Coronary artery (tissue), 2 donors: Measurements from ENCODE around the gene AK8.

Experiments used
- DNase-seq: peaks from one replicate; pipeline ENCODE4 v3.0.0-alpha.2; 2017; ENCODE audit warnings: low spot score
- H3K27ac ChIP-seq, 2 donors: fragments of 200-600 bp; sonication (generic); one replicate each; pipeline ENCODE4 v1.5.1; 2016 to 2019
- H3K4me3 ChIP-seq: fragments of 200-600 bp; sonication (generic); 2 replicates; pipeline ENCODE4 v1.5.1; 2016; ENCODE audit warnings: mild to moderate bottlenecking, moderate library complexity
- TF ChIP-seq, protein P1 (sequence below): fragments of 200-600 bp; sonication (generic); IDR thresholded peaks from one replicate; pipeline ENCODE4 v1.5.1; 2019; ENCODE audit warnings: antibody characterized with exemption

AK8 gene

DNA sequence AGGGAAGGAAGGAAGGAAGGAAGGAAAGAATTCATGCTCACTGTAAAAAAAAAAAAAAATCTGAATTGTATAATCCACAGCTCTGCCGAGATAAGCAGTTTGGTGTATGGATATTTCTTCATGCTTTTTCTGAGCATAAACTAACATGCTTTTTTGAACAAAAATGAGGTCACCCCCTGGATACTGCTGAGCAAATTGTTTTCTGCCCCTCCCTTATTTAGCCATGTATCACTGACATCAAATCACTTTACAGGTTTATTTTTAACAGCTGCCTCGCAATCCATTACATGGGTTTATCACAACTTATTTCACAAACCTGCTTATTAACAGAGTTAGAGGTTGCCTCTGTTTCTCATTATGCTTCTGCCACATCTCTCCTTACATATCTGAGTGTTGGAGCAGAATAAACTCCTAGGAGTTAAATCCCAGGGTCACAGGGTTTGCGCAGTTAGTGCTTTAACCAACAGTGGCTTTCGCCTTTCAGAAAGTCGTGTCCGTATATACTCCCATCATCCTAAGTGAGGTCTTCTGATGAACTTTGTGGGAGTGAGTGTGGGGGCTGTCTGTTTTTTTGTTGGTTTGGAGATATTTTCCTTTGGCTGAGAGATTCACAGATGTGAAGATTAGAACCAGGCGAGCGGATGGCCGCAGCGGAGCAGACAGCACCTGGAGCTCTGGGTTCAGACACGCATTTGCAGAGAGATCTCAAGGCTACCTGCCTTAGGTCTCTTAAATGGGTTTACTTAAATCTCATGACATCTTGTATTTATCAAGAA, 57.7 kb downstream of the AK8 start:
- DNase-seq, result no peak
- Histone ChIP-seq H3K27ac (no peak overlapping the region), H3K4me3 (no peak overlapping the region)
- TF ChIP-seq, protein P1, sequence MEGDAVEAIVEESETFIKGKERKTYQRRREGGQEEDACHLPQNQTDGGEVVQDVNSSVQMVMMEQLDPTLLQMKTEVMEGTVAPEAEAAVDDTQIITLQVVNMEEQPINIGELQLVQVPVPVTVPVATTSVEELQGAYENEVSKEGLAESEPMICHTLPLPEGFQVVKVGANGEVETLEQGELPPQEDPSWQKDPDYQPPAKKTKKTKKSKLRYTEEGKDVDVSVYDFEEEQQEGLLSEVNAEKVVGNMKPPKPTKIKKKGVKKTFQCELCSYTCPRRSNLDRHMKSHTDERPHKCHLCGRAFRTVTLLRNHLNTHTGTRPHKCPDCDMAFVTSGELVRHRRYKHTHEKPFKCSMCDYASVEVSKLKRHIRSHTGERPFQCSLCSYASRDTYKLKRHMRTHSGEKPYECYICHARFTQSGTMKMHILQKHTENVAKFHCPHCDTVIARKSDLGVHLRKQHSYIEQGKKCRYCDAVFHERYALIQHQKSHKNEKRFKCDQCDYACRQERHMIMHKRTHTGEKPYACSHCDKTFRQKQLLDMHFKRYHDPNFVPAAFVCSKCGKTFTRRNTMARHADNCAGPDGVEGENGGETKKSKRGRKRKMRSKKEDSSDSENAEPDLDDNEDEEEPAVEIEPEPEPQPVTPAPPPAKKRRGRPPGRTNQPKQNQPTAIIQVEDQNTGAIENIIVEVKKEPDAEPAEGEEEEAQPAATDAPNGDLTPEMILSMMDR, result no peak

DNA sequence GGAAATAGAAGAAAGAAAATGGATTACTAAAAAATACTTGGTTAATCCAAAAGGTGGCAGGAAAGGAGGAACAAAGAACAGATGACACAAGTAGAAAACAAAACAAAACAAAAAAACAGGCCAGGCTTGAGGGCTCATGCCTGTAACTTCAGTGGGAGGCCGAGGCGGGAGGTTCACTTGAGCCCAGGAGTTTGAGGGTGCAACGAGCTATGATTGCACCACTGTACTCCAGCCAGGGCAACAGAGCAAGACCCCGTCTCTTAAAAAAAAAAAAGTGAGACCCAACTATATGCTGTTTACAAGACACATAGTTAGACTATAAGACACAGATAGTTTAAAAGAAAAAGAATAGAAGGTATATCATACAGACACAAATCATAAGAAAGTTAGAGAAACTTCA, 59.5 kb downstream of the AK8 start:
- Histone ChIP-seq H3K4me3 (no peak overlapping the region), H3K27ac (no peak overlapping the region)
- TF ChIP-seq, protein P1, result no peak
- DNase-seq, result no peak

DNA sequence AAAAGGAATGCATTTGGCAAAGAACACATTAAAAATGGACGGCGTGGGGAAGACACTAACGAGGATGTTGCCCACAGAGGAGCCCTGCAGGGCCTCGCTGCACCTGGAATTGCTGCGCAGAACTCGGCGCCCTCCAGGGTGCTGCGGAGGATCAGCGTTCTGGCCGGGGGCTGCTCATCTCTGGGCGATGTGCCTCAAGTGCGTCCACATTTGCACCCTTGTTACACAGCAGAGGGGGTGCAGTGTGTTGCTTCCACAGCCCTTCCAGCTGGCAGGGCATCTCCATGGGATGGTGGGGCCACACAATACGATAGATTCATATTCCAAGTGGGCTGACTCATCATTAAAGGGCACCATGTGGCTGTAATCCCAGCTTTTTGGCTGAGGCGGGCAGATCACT, 63.1 kb downstream of the AK8 start:
- H3K27ac ChIP-seq, result no peak overlapping the region
- TF ChIP-seq, protein P1, result no peak
- no peak overlapping the region for H3K4me3 ChIP-seq
- no peak for DNase-seq

DNA sequence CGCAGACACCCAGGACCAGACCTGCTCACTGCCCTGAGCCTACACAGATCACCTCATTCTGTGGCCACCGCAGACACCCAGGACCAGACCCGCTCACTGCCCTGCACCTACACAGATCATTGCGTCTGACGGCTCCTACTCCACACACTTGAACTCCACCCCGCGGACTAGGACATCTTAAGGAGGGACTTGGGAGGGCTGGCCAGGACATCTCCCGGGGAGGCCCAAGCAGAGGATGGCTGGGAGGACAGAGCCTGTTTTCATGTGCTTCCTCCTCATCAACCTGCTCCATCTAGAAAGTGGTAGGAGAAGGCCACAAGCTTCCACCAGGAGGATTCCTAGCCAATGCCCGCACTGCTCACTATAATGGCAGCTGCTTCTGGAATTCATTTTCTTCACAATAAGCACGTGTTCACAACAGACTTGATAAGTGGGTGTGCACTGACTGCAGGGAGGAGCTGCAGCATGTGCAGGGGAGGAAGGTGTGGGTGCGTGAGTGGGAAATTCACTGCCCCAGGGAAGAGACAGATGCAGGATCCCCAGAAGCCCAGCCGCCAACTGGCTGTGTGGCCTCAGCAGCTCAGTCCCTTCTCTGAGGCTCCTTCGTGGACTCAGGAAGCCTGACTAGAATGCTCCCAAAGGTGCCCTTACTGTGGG, 64.8 kb downstream of the AK8 start:
- no peak overlapping the region for H3K4me3 ChIP-seq
- H3K27ac ChIP-seq, result no peak overlapping the region
- TF ChIP-seq, protein P1, result no peak
- DNase-seq, result no peak

DNA sequence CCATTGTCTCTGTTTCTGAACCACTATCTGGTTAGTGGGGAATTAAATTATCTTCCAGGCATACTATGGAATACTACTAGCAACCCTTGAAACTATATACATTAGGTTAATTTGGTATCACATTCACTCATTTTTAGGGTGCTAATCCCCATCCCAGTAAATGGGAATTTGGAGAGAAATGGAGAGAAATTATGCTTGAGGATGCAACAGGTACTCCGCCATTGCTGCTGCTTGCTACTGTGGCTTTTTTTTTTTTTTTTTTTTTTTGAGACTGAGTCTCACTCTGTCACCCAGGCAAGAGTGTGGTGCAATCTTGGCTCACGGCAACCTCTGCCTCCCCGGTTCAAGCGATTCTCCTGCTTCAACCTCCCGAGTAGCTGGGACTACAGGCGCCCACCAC, 66.1 kb downstream of the AK8 start:
- no peak for DNase-seq
- Histone ChIP-seq H3K27ac (no peak overlapping the region), H3K4me3 (no peak overlapping the region)
- TF ChIP-seq, protein P1, result no peak

DNA sequence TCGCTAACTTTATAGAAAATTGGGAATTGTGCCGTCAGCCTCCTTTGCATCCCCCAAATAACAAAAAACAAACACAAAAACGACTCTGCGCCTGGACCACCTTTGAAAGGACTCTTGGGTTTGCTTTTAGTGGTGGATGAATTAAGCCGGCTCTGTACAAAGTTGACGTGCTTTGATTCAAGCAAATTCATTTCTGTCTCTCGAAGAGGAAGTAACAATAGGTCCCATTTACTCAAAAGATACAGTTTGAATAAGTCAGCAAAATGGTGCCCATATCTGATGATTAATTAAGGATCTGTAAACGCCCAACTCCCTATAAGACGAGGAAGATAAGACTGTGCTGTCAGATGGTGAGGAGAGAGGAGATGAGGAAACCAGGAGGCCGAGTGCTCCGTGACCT, 67.8 kb downstream of the AK8 start:
- DNase-seq, result no peak
- Histone ChIP-seq H3K27ac (no peak overlapping the region), H3K4me3 (no peak overlapping the region)
- TF ChIP-seq, protein P1, result no peak

DNA sequence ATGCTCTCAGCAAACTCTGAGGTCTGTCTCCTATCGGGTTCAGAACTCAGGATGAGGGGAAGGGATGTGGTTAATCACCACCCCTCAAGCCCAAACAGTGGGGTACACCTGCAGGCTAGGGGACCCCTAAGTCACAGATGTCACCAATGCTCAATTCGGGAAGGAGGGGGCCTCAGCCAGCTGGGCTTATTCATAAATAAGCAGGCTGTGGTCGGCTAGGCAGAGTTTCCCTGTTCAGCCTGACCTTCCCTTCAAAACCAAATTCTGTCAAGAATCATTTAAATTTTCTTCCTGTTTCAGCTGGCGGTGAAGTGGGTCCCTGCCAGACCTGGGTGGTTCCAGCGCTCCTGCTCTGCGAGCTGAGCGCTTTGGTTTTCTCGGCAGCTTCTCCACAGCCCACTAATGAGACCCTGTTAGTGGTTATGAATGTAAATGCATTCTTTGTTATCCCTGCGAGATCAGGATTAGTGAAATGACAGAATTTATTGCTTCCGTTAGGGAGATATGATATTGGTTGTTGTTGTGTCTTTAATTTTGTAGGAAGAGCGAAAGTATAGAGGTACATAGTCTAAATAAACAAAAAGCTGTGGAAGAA, 68.3 kb downstream of the AK8 start:
- Histone ChIP-seq H3K4me3 (no peak overlapping the region), H3K27ac (no peak overlapping the region)
- TF ChIP-seq, protein P1, result no peak
- DNase-seq, result no peak
